Kidney (tissue), 14 donors: ENCODE results near the gene EMILIN1. TPM values are rescaled to one million over a fixed set of nuclear protein-coding genes. Genes with fewer than 3 reads are reported as not detected.
A peak's percentile ranks its signal among the peaks of the same experiment; 100 is the strongest.

Experiments used
- DNase-seq, 5 donors: peaks; one replicate each; pipeline ENCODE4 v3.0.0-alpha.2; 2013 to 2020
- FAIRE-seq: peaks from 2 replicates; lab custom pipeline; 2012; peaks lifted over from hg19 to GRCh38; lab: Jason Lieb, UNC
- H3K27ac ChIP-seq, 2 donors: one replicate each; pipeline ENCODE4 v1.7.0; 2013; ENCODE audit warnings: low read depth in 2 of 2, low read length in 2 of 2, inconsistent platforms in 1 of 2
- H3K27me3 ChIP-seq: one replicate; pipeline ENCODE4 v1.7.1; 2013; ENCODE audit warnings: low read length, inconsistent platforms; ENCODE audit not compliant: control insufficient read depth, insufficient read depth
- H3K36me3 ChIP-seq, 3 donors: one replicate each; pipeline versions ENCODE4 v1.7.0 to v1.7.1; 2013; ENCODE audit warnings: low read length in 3 of 3, control low read depth in 1 of 3, inconsistent platforms in 1 of 3; ENCODE audit not compliant: insufficient read depth in 3 of 3, control insufficient read depth in 2 of 3
- H3K4me1 ChIP-seq, 3 donors: one replicate each; pipeline versions ENCODE4 v1.7.0 to v1.7.1; 2013; ENCODE audit warnings: low read length in 3 of 3, inconsistent platforms in 1 of 3, low read depth in 1 of 3; ENCODE audit not compliant: control insufficient read depth in 2 of 3, insufficient read depth in 2 of 3
- H3K4me3 ChIP-seq, 3 donors: one replicate each; pipeline versions ENCODE4 v1.7.0 to v1.8.1; 2013; ENCODE audit warnings: low read length in 3 of 3, control low read depth in 1 of 3, inconsistent platforms in 1 of 3
- H3K9ac ChIP-seq, 3 donors: one replicate each; pipeline versions ENCODE4 v1.7.0 to v1.7.1; 2013; ENCODE audit warnings: low read length in 3 of 3, control low read depth in 1 of 3, inconsistent platforms in 1 of 3
- H3K9me3 ChIP-seq, 3 donors: one replicate each; pipeline versions ENCODE4 v1.7.0 to v1.7.1; 2013; ENCODE audit warnings: low read length in 3 of 3, control low read depth in 1 of 3, inconsistent platforms in 1 of 3; ENCODE audit not compliant: control insufficient read depth in 2 of 3, insufficient read depth in 1 of 3
- CTCF ChIP-seq: IDR thresholded peaks from 3 replicates; pipeline ENCODE4 v1.5.1; 2012; ENCODE audit warnings: mild to moderate bottlenecking, moderate library complexity, borderline replicate concordance; ENCODE audit not compliant: insufficient read depth; ENCODE audit errors: extremely low read depth
- intact Hi-C: fragments of 100-400 bp; cut with DNase I; formaldehyde crosslinking; loops from one replicate; pipeline ENCODE4 v1.11.1; 2022
- polyA plus RNA-seq: library from polyadenylated mRNA; stranded (reverse); fragments of 350-450 nt; fragmentation: Illumina TruSeq; extraction: RNeasy Lipid Tissue Mini Kit (QIAGEN cat#74804); gene quantifications from one replicate; pipeline ENCODE4 v1.2.3, GENCODE V29; 2014; ENCODE audit warnings: low read depth, low replicate concordance; ENCODE audit not compliant: insufficient read depth
- total RNA-seq: library from RNA; stranded (reverse); fragmentation: NEBNext Ultra II Directional; extraction: Animal tissue kit (Norgen Biotek cat#: 25700); gene quantifications from one replicate; pipeline ENCODE4 v1.2.1, GENCODE V29; 2021
- donor health status: control.
- donor health status: control.
- donor health status: control.
- donor health status: control.
- donor health status: control.
- donor health status: DM: yes; HTN: yes; CAD: no.
- donor health status: Normal renal cell carcinoma (clear cell type).

The EMILIN1 gene
- total and polyA plus RNA-seq, 2 donors from 2014 or later, result 32.1 to 75.2 TPM

GRCh38 chr2:27095427-27095744 lies 17.0 kb downstream of the EMILIN1 start:
- FAIRE-seq (no peak), DNase-seq (no peak)
- TF ChIP-seq CTCF, result no peak
- intact Hi-C loops, result loop anchor here (10.0 kb wide), 1 partner anchor 209 kb away; the partner anchor contains the start of gene UCN
- Histone ChIP-seq H3K4me3 (no peak overlapping the region), H3K9ac (no peak overlapping the region), H3K36me3 (peaks cover 0 to 11% (median 2%) of the 10 kb centered on the region in 3 donors), H3K4me1 (peaks cover 0 to 28% (median 12%) of the 10 kb centered on the region in 3 donors), H3K9me3 (no peaks in the 10 kb centered on the region), H3K27ac (peak overlapping the region; percentile 16 to 26), H3K27me3 (no peaks in the 10 kb centered on the region)

DNA sequence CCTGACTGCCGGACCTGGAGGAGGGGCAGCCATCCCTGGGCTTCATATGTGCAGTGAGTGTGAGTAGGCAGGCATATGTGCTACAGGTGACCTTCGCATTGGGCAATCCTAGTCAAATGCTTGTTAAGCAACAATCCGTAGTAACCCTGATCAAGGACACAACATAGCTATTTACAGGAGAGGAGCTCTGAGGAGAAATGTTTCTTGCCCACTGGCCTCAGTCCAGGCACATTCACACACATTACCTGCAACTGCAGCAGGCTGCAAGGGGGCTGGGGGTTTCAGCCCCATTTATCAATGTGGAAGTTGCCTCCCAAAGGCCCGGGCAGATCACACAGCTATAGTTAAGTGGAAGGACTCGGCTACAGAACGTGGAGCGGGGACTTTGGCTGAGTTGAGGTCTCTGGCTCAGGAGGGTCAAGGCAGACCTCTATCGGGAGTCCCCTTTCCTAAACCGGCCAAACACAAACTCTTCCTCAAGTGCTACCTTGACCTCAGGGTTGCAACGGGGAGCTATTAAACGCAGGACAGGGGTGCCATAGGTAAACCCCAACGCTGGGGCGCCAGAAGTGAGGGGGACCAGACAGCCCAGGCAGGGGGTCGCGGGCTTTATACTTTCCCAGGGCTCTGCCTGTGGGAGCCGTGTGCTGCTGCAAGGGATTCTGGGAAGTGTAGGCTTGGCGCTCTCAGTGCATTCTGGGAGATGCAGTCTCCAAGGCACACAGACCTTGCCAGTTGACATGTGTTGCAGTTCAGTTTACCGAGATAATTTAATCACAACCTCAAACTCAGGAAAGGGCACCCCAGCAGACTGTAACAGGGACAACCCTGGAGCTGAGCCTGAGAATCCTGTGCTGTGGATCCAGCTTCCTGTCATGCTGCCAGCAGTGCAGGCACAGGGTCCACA lies 17.6 kb downstream of the EMILIN1 start:
- Histone ChIP-seq H3K36me3 (peaks cover 0 to 11% (median 2%) of the 10 kb centered on the region in 3 donors), H3K4me1 (peaks cover 0 to 28% (median 12%) of the 10 kb centered on the region in 3 donors), H3K27ac (peak overlapping the region; percentile 33 to 58), H3K4me3 (peak overlapping the region; percentile 25 to 50 (median 42)), H3K27me3 (no peaks in the 10 kb centered on the region), H3K9ac (peak overlapping the region in 1 of 3 donors; percentile 28), H3K9me3 (no peaks in the 10 kb centered on the region)
- DNase-seq, result peak; percentile 67 to 81 (median 77)
- FAIRE-seq, result no peak
- intact Hi-C loops, result loop anchor here (10.0 kb wide), 1 partner anchor 209 kb away; the partner anchor contains the start of gene UCN
- no peak for TF ChIP-seq CTCF

GRCh38 chr2:27096748-27097297 lies 18.4 kb downstream of the EMILIN1 start:
- no peak for TF ChIP-seq CTCF
- no peak overlapping the region for H3K4me3 ChIP-seq
- intact Hi-C loops, result loop anchor here (10.0 kb wide), 1 partner anchor 208 kb away; the partner anchor contains the start of gene UCN
- no peaks in the 10 kb centered on the region for H3K9me3 ChIP-seq
- H3K36me3 ChIP-seq, result peaks cover 0 to 11% (median 2%) of the 10 kb centered on the region in 3 donors
- peak overlapping the region in 1 of 3 donors; percentile 28 for H3K9ac ChIP-seq
- peaks cover 0 to 28% (median 12%) of the 10 kb centered on the region in 3 donors for H3K4me1 ChIP-seq
- no peaks in the 10 kb centered on the region for H3K27me3 ChIP-seq
- no peak for FAIRE-seq
- peak overlapping the region in 1 of 2 donors; percentile 4 for H3K27ac ChIP-seq
- peak in 1 of 5 donors; percentile 4 for DNase-seq
